ENCODE results near the gene TTC3.

The TTC3 gene

DNA sequence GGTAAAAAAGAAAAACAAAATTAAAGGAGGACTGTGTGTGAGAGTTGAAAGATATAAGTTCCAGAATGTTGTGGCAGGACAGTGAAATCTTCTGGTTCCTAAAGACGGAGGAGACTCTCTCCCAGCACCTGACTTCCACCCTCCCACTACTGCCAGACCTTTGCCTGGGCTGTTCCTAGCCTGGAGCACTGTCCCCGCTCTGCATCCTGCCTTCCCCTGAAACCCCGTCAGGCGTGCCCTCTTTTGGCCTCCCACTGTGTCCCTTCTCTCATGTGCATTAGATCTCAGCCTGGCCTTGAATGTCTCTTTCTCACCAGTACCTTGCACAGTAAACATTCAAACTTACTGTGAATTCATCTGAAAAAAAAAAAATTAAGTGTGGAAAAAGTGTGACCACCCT is 120.0 kb downstream of the TTC3 start:
- Histone ChIP-seq H3K4me3 (replicated peaks; ENCODE audit: insufficient read depth, low read length) (no peak overlapping the region), H3K27ac (replicated peaks) (no peak overlapping the region), H3K27me3 (ENCODE audit: insufficient read depth, poor library complexity, severe bottlenecking) (no peaks in the 10 kb centered on the region)
- TF ChIP-seq, protein P1, sequence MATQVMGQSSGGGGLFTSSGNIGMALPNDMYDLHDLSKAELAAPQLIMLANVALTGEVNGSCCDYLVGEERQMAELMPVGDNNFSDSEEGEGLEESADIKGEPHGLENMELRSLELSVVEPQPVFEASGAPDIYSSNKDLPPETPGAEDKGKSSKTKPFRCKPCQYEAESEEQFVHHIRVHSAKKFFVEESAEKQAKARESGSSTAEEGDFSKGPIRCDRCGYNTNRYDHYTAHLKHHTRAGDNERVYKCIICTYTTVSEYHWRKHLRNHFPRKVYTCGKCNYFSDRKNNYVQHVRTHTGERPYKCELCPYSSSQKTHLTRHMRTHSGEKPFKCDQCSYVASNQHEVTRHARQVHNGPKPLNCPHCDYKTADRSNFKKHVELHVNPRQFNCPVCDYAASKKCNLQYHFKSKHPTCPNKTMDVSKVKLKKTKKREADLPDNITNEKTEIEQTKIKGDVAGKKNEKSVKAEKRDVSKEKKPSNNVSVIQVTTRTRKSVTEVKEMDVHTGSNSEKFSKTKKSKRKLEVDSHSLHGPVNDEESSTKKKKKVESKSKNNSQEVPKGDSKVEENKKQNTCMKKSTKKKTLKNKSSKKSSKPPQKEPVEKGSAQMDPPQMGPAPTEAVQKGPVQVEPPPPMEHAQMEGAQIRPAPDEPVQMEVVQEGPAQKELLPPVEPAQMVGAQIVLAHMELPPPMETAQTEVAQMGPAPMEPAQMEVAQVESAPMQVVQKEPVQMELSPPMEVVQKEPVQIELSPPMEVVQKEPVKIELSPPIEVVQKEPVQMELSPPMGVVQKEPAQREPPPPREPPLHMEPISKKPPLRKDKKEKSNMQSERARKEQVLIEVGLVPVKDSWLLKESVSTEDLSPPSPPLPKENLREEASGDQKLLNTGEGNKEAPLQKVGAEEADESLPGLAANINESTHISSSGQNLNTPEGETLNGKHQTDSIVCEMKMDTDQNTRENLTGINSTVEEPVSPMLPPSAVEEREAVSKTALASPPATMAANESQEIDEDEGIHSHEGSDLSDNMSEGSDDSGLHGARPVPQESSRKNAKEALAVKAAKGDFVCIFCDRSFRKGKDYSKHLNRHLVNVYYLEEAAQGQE (IDR thresholded peaks at IDR 0.05; ENCODE audit: insufficient replicate concordance, low read depth): no peak
- TF ChIP-seq GABPA (IDR thresholded peaks at IDR 0.05; ENCODE audit: low read depth) (no peak), POLR2AphosphoS5 (IDR thresholded peaks at IDR 0.05; ENCODE audit: low read depth) (no peak), SPI1 (IDR thresholded peaks at IDR 0.05; ENCODE audit: borderline replicate concordance, low read depth) (no peak)
- TF ChIP-seq, protein P2, sequence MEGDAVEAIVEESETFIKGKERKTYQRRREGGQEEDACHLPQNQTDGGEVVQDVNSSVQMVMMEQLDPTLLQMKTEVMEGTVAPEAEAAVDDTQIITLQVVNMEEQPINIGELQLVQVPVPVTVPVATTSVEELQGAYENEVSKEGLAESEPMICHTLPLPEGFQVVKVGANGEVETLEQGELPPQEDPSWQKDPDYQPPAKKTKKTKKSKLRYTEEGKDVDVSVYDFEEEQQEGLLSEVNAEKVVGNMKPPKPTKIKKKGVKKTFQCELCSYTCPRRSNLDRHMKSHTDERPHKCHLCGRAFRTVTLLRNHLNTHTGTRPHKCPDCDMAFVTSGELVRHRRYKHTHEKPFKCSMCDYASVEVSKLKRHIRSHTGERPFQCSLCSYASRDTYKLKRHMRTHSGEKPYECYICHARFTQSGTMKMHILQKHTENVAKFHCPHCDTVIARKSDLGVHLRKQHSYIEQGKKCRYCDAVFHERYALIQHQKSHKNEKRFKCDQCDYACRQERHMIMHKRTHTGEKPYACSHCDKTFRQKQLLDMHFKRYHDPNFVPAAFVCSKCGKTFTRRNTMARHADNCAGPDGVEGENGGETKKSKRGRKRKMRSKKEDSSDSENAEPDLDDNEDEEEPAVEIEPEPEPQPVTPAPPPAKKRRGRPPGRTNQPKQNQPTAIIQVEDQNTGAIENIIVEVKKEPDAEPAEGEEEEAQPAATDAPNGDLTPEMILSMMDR (IDR thresholded peaks at IDR 0.05; ENCODE audit: insufficient read depth, low read length): no peak
- DNase-seq (ENCODE audit: low read depth in 1 of 2, low spot score in 1 of 2): no peak

DNA sequence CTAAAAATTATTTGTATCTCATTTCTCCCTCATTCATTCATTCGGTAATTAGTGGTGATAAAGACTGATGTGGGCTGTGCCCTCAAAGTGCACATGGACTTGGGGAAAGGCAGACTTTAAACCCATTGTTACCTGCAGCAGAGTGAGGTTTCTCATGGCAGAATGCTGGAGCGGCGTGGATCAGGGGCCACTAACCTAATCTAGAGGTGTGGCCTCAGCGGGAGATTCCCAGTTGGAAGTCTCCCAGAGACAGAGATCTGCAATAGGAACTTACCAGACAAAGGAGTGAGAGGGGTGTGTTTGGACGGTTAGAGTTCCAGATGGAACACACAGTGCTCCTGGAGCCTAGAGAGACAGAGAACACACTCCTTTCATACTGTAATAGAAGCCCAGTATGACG is 120.6 kb downstream of the TTC3 start:
- Histone ChIP-seq H3K27ac (replicated peaks) (no peak overlapping the region), H3K4me3 (replicated peaks; ENCODE audit: insufficient read depth, low read length) (no peak overlapping the region), H3K27me3 (ENCODE audit: insufficient read depth, poor library complexity, severe bottlenecking) (no peaks in the 10 kb centered on the region)
- TF ChIP-seq GABPA (IDR thresholded peaks at IDR 0.05; ENCODE audit: low read depth) (no peak), SPI1 (IDR thresholded peaks at IDR 0.05; ENCODE audit: borderline replicate concordance, low read depth) (no peak), POLR2AphosphoS5 (IDR thresholded peaks at IDR 0.05; ENCODE audit: low read depth) (no peak)
- TF ChIP-seq, protein P2 (IDR thresholded peaks at IDR 0.05; ENCODE audit: insufficient read depth, low read length): no peak
- TF ChIP-seq, protein P1 (IDR thresholded peaks at IDR 0.05; ENCODE audit: insufficient replicate concordance, low read depth): no peak
- no peak for DNase-seq (ENCODE audit: low read depth in 1 of 2, low spot score in 1 of 2)

DNA sequence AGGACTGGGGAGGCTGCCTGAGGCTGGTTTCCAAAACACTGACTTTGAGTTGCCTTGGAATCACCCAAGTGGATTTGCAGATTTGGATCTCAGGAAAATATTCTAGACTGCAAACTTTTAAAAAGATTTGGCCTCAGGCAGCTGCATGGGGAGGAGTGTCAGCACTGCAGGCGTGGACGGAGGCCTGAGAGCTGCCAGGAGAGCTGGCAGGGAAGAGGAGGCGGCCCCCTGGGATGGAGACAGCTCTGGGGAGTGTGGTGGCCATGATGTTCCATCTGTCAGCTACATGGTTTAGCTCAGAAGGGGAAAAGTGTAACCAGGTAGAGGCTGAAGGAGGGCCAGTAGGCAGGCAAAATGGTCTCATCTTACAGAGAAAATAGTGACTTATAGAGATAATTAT is 122.0 kb downstream of the TTC3 start:
- H3K4me3 ChIP-seq (replicated peaks; ENCODE audit: insufficient read depth, low read length): no peak overlapping the region
- no peaks in the 10 kb centered on the region for H3K27me3 ChIP-seq (ENCODE audit: insufficient read depth, poor library complexity, severe bottlenecking)
- TF ChIP-seq GABPA (IDR thresholded peaks at IDR 0.05; ENCODE audit: low read depth): no peak
- no peak for TF ChIP-seq POLR2AphosphoS5 (IDR thresholded peaks at IDR 0.05; ENCODE audit: low read depth)
- TF ChIP-seq, protein P1 (IDR thresholded peaks at IDR 0.05; ENCODE audit: insufficient replicate concordance, low read depth): no peak
- TF ChIP-seq SPI1 (IDR thresholded peaks at IDR 0.05; ENCODE audit: borderline replicate concordance, low read depth): no peak
- TF ChIP-seq, protein P2 (IDR thresholded peaks at IDR 0.05; ENCODE audit: insufficient read depth, low read length): no peak
- H3K27ac ChIP-seq (replicated peaks): no peak overlapping the region
- DNase-seq (ENCODE audit: low read depth in 1 of 2, low spot score in 1 of 2): no peak

Data from HL-60 (cell line).